ENCODE measurements around the gene AKR7A2. TPM values are rescaled to one million over a fixed set of nuclear protein-coding genes. Genes with fewer than 3 reads are reported as not detected.

Gene AKR7A2
- total RNA-seq, 2 experiments from 2014 or later = 41.3 to 43.0 TPM

DNA sequence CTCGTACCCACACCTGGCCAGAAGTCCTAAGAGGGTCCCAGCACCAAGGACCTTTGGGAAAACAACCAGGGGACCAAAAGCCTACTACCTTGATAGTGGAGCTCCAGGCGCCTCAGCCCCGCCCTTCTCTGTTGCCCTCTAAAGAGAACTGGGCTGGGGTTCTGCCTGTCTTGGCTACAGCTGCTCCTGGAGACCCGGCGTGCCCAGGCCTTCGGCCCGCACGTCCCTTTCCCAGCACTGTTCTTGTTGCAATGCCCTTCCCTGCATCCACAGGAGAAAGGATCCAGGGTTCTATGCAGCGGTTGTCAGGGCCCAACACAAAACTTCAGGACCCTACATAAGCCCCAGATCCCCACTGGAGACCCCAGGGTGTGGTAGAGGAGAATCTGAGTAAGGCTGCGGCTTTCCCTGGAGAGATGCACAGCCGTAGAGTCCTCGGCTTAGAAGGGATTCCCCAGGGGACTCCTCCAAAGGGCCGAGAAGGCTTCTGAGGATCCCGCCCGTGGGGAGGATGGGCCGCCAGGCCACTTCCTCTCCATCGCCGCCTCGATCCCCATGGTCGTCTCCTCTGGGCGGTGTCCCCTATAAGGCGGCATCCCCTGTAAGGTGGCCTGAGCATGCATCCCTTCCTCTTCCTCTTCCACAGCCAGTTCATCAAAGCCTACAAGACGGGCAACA, 12.2 kb upstream of the AKR7A2 start:
- no peak for DNase-seq
- Mint-ChIP-seq H3K27ac (no peak overlapping the region), H3K9me3 (ENCODE audit: low read depth) (no peaks in the 10 kb centered on the region), H3K27me3 (no peaks in the 10 kb centered on the region), H3K4me1 (no peaks in the 10 kb centered on the region), H3K36me3 (ENCODE audit: low read depth) (peaks cover 6% of the 10 kb centered on the region), H3K4me3 (no peak overlapping the region)
- ChIA-PET CTCF (interaction anchor here (0.5 kb wide), 1 partner anchor 20 kb away, joined by 3 read pairs; no protein-coding TSS in a partner anchor), POLR2A (no interaction called here)
- intact Hi-C loops (cut with DNase I, micrococcal nuclease) = no loop called here
- ATAC-seq = no peak

DNA sequence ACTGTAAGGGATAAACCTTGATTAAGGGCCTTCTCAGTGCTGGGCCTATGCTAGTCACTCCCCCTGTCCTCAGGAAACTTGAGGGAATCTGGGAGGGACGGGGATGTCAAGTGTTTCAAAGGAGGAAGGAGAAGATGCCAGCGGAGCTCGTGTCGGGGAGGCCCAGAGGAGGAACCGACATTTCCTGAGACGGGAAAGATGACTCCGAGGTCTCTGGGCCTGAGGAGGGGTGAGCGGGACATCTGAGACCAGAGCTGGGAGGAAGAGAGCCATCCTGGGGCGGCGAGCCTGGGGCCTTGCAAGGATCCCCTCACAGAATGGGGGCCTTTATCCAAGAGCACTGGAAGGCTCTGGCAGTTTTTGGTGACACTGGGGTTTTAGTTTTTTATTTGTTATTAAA, 10.5 kb upstream of the AKR7A2 start:
- Mint-ChIP-seq H3K36me3 (ENCODE audit: low read depth) (peaks cover 7% of the 10 kb centered on the region), H3K4me1 (no peaks in the 10 kb centered on the region), H3K27ac (no peak overlapping the region), H3K27me3 (no peaks in the 10 kb centered on the region), H3K9me3 (ENCODE audit: low read depth) (no peaks in the 10 kb centered on the region), H3K4me3 (no peak overlapping the region)
- POLR2A ChIA-PET = no interaction called here
- CTCF ChIA-PET = interaction anchor here (0.9 kb wide), 1 partner anchor 331 kb away, joined by 3 read pairs; no protein-coding TSS in a partner anchor
- DNase-seq (no peak), ATAC-seq (no peak)
- intact Hi-C loops (cut with DNase I, micrococcal nuclease) = no loop called here

DNA sequence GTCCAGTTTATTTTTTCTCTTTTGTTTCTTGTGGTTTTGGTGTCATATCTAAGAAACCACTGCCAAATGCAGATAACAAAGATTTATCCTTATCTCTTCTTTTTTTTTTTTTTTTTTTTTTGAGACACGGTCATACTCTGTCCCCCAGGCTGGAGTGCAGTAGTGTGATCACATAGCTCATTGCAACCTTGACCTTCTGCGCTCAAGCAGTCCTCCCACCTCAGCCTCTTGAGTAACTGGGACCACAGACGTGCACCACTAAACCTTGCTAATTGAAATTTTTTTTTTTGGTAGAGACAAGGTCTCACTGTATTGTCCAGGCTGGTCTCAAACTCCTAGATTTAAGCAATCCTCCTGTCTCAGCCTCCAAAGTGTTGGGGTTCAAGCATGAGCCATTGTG, 9.1 kb upstream of the AKR7A2 start:
- ChIA-PET CTCF (interaction anchor here (0.6 to 0.7 kb wide), 2 partner anchors 12 to 16 kb away, joined by 3 to 5 read pairs; no protein-coding TSS in a partner anchor), POLR2A (no interaction called here)
- no peaks in the 10 kb centered on the region for H3K27me3 Mint-ChIP-seq
- no peak overlapping the region for H3K4me3 Mint-ChIP-seq
- no peak overlapping the region for H3K27ac Mint-ChIP-seq
- H3K9me3 Mint-ChIP-seq (ENCODE audit: low read depth) = no peaks in the 10 kb centered on the region
- intact Hi-C loops (cut with DNase I, micrococcal nuclease) = no loop called here
- peaks cover 7% of the 10 kb centered on the region for H3K36me3 Mint-ChIP-seq (ENCODE audit: low read depth)
- no peak for ATAC-seq
- H3K4me1 Mint-ChIP-seq = peaks cover under 1% of the 10 kb centered on the region
- no peak for DNase-seq

DNA sequence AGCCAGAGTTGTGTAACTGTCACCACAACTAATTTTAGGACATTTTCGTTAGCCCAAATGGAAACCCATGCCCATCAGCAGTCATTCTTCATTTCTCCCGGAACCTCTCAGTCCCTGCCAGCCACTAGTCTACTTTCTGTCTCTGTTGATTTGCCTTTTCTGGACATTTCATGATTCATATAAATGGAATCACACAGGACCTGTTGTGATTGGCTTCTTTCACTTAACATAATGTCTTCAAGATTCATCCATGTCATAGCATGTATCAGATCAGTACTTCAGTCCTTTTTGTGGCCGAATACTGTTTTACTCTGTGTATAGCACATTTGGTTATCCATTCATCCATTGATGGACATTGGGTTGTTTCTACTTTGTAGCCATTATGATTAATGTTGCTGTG, 7.3 kb upstream of the AKR7A2 start:
- ChIA-PET POLR2A (no interaction called here), CTCF (no interaction called here)
- DNase-seq = no peak
- intact Hi-C loops (cut with DNase I, micrococcal nuclease) = loop anchor here (10.0 kb wide), 1 partner anchor 336 kb away; no protein-coding TSS in a partner anchor
- no peak overlapping the region for H3K27ac Mint-ChIP-seq
- peaks cover 9% of the 10 kb centered on the region for H3K4me1 Mint-ChIP-seq
- no peaks in the 10 kb centered on the region for H3K9me3 Mint-ChIP-seq (ENCODE audit: low read depth)
- H3K4me3 Mint-ChIP-seq = no peak overlapping the region
- peaks cover 5% of the 10 kb centered on the region for H3K36me3 Mint-ChIP-seq (ENCODE audit: low read depth)
- ATAC-seq = no peak
- H3K27me3 Mint-ChIP-seq = no peaks in the 10 kb centered on the region

DNA sequence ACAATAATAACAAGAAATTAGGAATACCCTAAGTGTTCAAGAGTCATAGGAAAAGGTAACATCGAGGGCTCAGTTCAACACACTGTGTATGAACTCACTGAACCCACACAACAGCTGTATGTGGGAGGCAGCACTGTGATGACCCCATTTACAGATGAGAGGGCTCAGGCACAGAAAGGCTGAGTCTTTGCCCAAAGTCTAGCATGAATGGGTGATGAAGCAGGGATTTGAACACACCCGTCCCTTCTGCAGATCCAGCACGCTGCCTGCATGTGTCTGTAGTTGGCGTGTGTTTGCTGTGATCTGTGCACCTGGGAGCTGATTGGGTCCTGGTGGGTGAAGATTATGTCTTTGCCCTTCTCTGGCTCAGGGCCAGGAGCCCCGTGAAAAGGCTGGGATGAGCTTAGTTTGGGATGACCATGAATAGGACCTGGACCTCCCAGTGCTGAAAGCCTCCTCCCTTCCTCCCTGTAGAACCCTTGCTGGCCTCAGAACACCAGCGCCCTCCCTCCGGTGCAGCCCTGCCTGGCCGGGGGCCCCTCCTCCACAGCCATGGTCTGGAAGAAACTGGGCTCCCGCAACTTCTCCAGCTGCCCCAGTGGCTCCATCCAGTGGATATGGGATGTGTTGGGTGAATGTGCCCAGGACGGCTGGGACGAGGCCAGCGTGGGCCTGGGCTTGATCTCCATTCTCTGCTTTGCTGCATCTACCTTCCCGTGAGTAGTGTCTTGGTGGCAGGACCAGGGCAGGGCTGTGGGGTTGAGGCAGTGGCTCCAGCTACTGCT, 5.4 kb upstream of the AKR7A2 start:
- Mint-ChIP-seq H3K4me3 (no peak overlapping the region), H3K9me3 (ENCODE audit: low read depth) (no peaks in the 10 kb centered on the region), H3K27ac (no peak overlapping the region), H3K27me3 (no peaks in the 10 kb centered on the region), H3K36me3 (ENCODE audit: low read depth) (peaks cover 3% of the 10 kb centered on the region), H3K4me1 (peaks cover 17% of the 10 kb centered on the region)
- intact Hi-C loops (cut with DNase I, micrococcal nuclease) = loop anchor here (10.0 kb wide), 1 partner anchor 337 kb away; no protein-coding TSS in a partner anchor
- CTCF ChIA-PET = no interaction called here
- POLR2A ChIA-PET = interaction anchor here (0.8 kb wide), 1 partner anchor 13 kb away, joined by 3 read pairs; no protein-coding TSS in a partner anchor
- no peak for DNase-seq
- ATAC-seq = no peak

DNA sequence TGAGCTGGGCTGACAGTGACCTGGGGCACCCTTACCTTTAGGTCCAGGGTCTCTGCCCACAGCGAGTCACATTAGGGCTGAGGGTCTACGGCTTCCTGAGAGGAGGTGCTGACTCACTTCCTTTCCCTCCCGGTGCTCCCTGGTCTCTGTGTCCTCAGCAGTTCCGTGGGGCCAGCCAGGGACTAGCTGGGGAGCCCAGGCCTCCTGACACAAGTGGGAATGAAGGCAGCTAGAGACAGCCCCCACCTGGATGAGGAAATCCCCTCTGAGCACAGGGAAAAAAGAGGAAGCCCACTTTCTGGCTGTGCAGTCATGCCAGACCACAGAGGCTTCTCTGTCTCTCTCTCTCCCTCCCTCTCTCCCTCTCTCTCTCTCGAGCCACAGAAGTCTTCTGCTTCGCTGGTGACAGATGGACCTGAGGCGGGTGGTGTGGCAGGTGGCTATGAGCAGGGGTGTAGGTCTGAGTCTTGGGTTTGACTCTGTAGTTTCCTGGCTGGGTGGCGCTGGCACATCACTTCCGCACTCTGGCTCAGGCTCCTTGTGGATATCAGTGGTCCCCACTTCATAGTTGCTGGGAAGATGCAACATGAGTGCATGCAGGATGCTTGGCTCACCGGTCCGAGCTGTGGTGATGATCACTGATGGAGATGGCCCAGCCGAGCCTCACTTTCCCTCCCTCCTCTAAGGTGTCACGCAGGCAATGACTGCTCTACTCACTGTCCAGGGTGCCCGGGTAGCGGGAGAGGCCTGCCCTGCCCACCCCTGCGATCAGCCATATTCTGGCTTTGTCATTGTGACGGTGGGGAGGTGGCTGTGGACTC, 3.6 kb upstream of the AKR7A2 start:
- DNase-seq = no peak
- ChIA-PET CTCF (interaction anchor here (0.6 kb wide), 1 partner anchor 1402 kb away, joined by 3 read pairs; the partner anchor contains the start of gene KIF17), POLR2A (no interaction called here)
- ATAC-seq = no peak
- Mint-ChIP-seq H3K27ac (peak overlapping the region; percentile 14), H3K27me3 (no peaks in the 10 kb centered on the region), H3K36me3 (ENCODE audit: low read depth) (peaks cover 3% of the 10 kb centered on the region), H3K4me1 (peaks cover 21% of the 10 kb centered on the region), H3K9me3 (ENCODE audit: low read depth) (no peaks in the 10 kb centered on the region), H3K4me3 (no peak overlapping the region)
- intact Hi-C loops (cut with DNase I, micrococcal nuclease) = loop anchor here (10.0 kb wide), 1 partner anchor 339 kb away; no protein-coding TSS in a partner anchor

DNA sequence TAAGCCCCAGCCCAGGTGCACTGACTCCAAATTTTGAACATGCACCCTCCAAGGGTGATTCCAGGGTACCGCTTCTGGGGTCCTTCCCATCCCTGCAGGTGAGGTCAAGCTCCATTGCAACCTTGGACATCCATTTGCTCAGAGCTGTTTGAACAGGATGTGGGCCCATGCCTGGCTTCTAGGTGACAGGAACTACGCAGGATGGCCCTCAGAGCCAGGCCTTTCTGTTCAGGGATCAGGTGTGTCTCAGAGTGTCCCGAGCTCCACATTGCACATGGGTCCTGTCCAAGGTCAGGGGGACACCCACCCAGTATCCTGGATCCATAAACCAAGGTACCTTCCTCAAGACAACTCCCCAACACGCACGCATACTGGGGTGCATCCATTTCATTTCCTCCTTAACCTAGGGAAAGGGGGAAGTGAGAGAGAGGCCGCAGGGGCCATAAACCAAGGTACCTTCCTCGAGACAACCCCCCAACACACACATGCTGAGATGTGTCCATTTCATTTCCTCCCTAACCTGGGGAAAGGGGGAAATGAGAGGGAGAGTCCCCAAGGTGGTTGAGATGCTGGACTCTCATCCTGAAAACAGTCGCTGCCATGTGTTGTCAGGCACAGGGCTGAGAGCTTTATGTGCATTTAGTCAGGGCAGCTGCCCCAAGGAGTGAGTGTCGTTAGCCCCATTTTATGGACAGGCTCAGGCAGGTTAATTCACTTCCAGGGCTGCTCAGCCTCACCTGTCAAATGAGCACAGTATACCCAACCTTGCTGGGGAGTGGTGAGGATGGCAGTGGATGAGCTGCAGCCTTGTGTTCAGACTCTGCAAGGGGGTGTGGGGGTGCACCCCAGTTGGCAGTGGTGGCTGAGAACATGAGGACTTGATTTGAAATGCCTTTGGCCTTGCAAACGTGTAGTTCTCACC, 2.3 kb upstream of the AKR7A2 start:
- Mint-ChIP-seq H3K27ac (no peak overlapping the region), H3K4me1 (peaks cover 23% of the 10 kb centered on the region), H3K4me3 (no peak overlapping the region), H3K36me3 (ENCODE audit: low read depth) (peaks cover 2% of the 10 kb centered on the region), H3K27me3 (no peaks in the 10 kb centered on the region), H3K9me3 (ENCODE audit: low read depth) (no peaks in the 10 kb centered on the region)
- DNase-seq (no peak), ATAC-seq (no peak)
- CTCF ChIA-PET = no interaction called here
- POLR2A ChIA-PET = no interaction called here
- intact Hi-C loops (cut with DNase I, micrococcal nuclease) = loop anchor here (2.0 to 10.0 kb wide), 3 partner anchors 27 to 357 kb away; partner anchors contain the start of gene IFFO2 (in 1 of the 2)

DNA sequence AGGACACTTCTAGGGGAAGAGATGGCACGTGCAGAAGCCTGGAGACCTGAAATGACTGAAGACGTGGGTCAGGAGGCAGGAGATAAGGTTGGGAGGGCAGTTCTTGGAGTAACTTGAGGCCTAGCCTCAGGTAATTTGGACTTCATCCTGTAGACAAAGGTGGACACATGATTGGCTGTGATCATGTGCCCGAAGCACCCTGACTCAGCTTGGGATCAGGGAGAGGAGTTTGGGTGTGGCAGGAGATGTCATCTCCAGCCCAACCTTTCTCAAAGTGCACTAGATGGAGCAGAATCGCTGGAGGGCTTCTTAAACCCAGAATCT, 1.7 kb upstream of the AKR7A2 start:
- no peak for ATAC-seq
- intact Hi-C loops (cut with DNase I, micrococcal nuclease) = loop anchor here (2.0 to 10.0 kb wide), 3 partner anchors 27 to 356 kb away; partner anchors contain the start of gene IFFO2 (in 1 of the 2)
- CTCF ChIA-PET = no interaction called here

DNA sequence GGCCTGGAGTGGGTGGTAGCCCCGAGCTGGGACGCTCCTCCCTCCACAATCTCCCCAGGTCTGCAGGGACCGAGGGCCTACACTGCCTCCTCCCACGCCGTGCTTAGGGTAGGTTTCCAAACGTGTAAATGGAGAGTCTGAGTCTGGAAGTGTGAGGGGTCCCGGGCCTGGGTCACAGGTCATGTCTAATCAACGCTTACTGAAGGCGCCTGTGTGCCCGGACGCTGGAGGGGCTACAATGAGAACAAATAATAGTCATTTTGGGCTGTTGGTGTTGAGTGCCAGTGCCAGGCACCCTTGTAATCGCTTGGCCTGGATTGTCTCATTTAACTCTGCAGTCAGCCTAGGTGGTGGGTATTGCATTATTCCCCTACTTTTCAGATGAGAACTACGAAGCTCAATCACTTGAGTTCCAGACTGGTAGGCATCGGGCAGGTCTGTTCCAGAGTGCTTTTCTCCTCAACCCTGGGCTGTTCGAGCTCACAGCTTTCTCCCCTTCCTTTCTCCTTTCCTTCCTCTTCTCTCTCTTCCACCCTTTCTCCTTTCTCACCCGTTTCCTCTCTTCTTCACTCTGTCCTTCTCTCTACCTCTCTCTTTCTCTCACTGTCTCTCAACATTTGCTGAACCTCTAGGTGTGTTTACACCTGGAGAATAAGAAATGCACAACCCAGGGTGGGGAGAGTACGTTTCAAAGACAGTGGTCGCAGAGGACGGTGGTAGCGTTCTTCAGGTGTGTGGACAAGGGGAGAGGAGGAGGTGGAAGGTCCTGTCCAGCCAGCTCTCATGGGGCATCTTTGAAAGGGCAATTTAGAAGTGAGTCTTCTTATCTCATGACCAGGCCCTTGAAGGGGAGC, 1.1 kb upstream of the AKR7A2 start:
- peaks cover 23% of the 10 kb centered on the region for H3K4me1 Mint-ChIP-seq
- H3K27ac Mint-ChIP-seq = peak overlapping the region; percentile 61
- intact Hi-C loops (cut with DNase I, micrococcal nuclease) = loop anchor here (1.0 to 10.0 kb wide), 9 partner anchors 25 to 411 kb away; partner anchors contain the start of genes EMC1 (in 2 of the 2), MRTO4 (in 2 of the 2), AKR7A3 (in 1 of the 2) and ALDH4A1 (in 1 of the 2)
- peaks cover 4% of the 10 kb centered on the region for H3K36me3 Mint-ChIP-seq (ENCODE audit: low read depth)
- ATAC-seq (no peak), DNase-seq (no peak)
- H3K9me3 Mint-ChIP-seq (ENCODE audit: low read depth) = no peaks in the 10 kb centered on the region
- no peaks in the 10 kb centered on the region for H3K27me3 Mint-ChIP-seq
- ChIA-PET CTCF (no interaction called here), POLR2A (interaction anchor here (0.6 kb wide), 1 partner anchor 58 kb away, joined by 4 read pairs; no protein-coding TSS in a partner anchor)
- H3K4me3 Mint-ChIP-seq = peak overlapping the region; percentile 78

More for the DNA sequence above, 1.7 kb upstream of the AKR7A2 start:
- Mint-ChIP-seq H3K9me3 (ENCODE audit: low read depth) (no peaks in the 10 kb centered on the region), H3K27ac (no peak overlapping the region), H3K36me3 (ENCODE audit: low read depth) (peaks cover 1% of the 10 kb centered on the region), H3K4me3 (peak overlapping the region; percentile 78), H3K4me1 (peaks cover 23% of the 10 kb centered on the region), H3K27me3 (no peaks in the 10 kb centered on the region)
- POLR2A ChIA-PET = interaction anchor here (0.6 kb wide), 1 partner anchor 59 kb away, joined by 4 read pairs; no protein-coding TSS in a partner anchor
- no peak for DNase-seq
